ENCODE measurements around the gene RAMAC. TPM values are rescaled to one million over a fixed set of nuclear protein-coding genes. Genes with fewer than 3 reads are reported as not detected.
A peak's percentile ranks its signal among the peaks of the same experiment; 100 is the strongest.
"Not testable (repeated sequence)": the region's sequence is repeated elsewhere in the genome, so short reads cannot be mapped to it uniquely, and the experiment has no call there.

Gene RAMAC
- 26.1 and 27.3 TPM in 2 replicates for total RNA-seq

DNA sequence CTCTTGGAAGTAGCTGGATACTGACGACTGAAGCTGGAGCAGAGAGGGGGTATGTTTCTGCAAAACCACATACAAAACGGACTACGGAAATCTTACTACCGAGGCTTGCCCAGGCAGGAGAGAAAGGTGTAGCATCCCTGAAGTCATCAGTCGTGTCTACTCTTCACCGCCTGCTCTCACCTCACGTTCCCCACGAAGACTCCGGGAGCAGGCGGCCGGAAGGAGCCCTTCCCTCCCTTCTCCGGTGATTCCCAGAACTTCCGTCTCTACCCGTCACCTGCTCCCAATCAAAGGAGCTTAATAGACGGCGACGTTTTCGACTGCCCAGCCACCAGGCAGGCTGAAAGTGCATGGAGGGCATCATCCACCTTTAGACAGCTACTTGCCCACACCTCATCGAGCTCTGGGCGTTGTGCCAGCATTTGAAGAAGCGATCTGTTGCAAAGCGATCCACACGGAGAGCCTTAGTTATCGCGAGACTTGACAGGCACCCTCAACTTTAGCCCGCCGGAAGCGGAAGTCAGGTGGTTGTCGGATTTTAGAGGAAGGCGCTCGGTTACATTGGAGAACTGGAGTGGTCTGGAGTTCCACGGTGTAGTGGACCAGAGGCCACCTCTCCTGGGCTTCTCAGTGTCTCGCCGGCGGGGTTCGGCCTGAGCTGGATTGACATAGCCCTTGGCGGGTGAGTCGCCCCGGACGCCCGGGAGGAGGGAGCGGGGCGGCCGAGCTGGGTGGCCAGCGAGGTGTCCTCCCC lies at the start of gene RAMAC:
Gene RAMAC (plus strand): TSS at position 523 of the 754 bp plus-strand sequence. CDS start 2,809 bp downstream, outside the sequence.
- Mint-ChIP-seq H3K4me1 (ENCODE audit: low read depth) (peaks cover 25% of the 10 kb centered on the region), H3K27me3 (ENCODE audit: insufficient read depth) (no peaks in the 10 kb centered on the region), H3K27ac (peak within 1 kb of the TSS; percentile 73), H3K36me3 (ENCODE audit: low read depth) (peaks cover 27% of the 10 kb centered on the region), H3K4me3 (peak within 1 kb of the TSS; percentile 98), H3K9me3 (no peaks in the 10 kb centered on the region)
- peak; percentile 86 for DNase-seq (ENCODE audit: low spot score)
- intact Hi-C loops (cut with micrococcal nuclease) = loop anchor here (1.0 to 2.0 kb wide), 8 partner anchors 15 to 446 kb away; partner anchors contain the start of genes C15orf40 and RPS17

DNA sequence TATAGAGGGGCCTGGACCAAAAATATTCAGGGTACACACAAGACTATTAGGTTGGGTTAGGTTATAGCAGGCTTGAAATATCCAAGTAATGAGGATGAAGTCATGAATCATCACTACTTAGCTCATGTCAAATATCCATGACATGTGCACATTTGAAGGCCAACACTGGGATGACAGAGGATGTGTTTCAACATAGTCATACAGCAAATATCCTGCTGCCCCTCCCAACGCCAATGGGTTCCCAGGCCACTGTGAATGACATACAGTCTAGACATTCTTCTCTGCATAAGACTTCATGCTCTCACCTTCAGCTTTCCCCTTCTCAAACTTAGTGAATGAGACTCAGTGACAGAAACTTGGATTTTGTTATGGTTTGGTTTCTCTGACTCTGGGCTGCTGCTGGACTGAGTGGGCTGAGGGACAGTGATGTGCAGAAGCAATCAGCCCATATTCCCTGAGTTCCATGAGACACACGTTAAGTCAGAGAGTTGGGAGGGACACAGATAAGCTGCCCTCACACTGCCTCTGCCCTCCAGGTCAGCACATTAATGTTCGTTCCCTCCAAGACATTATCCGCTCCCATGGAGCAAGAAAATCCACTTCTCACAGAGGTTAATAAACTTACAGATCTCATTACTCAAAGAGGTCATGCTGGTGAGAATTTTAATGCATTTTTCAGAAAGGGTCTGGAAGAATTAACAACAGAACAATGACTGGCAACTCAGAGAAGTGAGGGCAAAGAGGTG lies 48.9 kb upstream of the RAMAC start:
- no peak for DNase-seq (ENCODE audit: low spot score)
- peaks cover 4% of the 10 kb centered on the region for H3K27me3 Mint-ChIP-seq (ENCODE audit: insufficient read depth)
- no peak overlapping the region for H3K4me3 Mint-ChIP-seq
- H3K36me3 Mint-ChIP-seq (ENCODE audit: low read depth) = no peaks in the 10 kb centered on the region
- intact Hi-C loops (cut with micrococcal nuclease) = no loop called here
- H3K4me1 Mint-ChIP-seq (ENCODE audit: low read depth) = peaks cover 20% of the 10 kb centered on the region
- H3K27ac Mint-ChIP-seq = no peak overlapping the region
- no peaks in the 10 kb centered on the region for H3K9me3 Mint-ChIP-seq

DNA sequence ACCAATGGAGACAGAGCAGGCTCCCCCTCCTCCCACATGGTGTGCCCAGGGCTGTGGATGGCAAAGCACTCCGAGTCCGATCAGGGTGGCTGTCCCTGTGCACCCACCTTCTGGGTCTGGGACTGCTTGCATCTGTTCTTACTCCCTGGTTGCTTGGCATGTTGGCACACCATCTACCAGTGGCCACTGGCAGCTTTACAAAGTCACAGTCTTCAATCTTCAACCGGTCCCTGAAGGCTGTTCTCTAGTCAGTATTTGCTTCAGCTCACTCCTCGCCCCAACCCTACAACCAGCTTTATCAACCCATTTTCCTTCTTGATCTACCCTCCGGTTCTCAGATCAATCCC lies 48.3 kb upstream of the RAMAC start:
- intact Hi-C loops (cut with micrococcal nuclease) = no loop called here
- H3K4me1 Mint-ChIP-seq (ENCODE audit: low read depth) = peaks cover 20% of the 10 kb centered on the region
- no peaks in the 10 kb centered on the region for H3K9me3 Mint-ChIP-seq
- H3K4me3 Mint-ChIP-seq = no peak overlapping the region
- no peak overlapping the region for H3K27ac Mint-ChIP-seq
- no peak for DNase-seq (ENCODE audit: low spot score)
- H3K27me3 Mint-ChIP-seq (ENCODE audit: insufficient read depth) = peaks cover 4% of the 10 kb centered on the region
- H3K36me3 Mint-ChIP-seq (ENCODE audit: low read depth) = no peaks in the 10 kb centered on the region

DNA sequence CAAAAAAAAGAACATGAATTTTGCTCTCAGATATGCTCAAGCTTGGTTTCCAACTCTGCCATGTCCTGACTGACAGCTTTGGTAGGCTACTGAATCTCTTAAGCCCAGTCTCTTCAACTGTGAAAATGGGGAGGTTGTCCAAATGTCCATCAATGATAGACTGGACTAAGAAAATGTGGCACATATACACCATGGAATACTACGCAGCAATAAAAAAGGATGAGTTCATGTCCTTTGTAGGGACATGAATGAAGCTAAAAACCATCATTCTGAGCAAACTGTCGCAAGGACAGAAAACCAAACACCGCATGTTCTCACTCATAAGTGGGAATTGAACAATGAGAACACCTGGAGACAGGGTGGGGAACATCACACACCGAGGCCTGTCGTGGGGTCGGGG lies 46.3 kb upstream of the RAMAC start:
- H3K27me3 Mint-ChIP-seq (ENCODE audit: insufficient read depth); H3K36me3 Mint-ChIP-seq (ENCODE audit: low read depth); H3K4me1 Mint-ChIP-seq (ENCODE audit: low read depth); H3K27ac Mint-ChIP-seq; DNase-seq (ENCODE audit: low spot score); intact Hi-C loops (cut with micrococcal nuclease); H3K9me3 Mint-ChIP-seq; H3K4me3 Mint-ChIP-seq: not testable (repeated sequence)

DNA sequence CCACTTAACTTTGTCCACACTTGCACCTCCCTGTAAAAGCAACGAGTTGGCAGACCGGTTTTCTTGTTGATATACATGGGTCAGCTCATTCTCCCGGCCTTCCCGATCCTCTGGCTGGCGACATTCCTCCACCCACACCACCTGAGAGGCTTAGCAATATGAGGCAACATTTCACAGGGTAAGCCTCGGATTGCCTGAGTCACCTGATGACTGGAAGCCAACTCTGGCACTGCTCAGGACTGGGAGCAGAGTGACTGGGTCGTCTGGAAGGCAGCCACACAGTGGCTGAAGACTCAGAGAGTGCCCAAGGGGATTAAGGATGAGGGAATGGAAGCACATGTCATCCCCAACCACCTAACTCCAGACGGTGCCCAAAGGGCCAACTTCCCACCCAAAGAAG lies 43.3 kb upstream of the RAMAC start:
- H3K4me1 Mint-ChIP-seq (ENCODE audit: low read depth) = no peaks in the 10 kb centered on the region
- intact Hi-C loops (cut with micrococcal nuclease) = no loop called here

DNA sequence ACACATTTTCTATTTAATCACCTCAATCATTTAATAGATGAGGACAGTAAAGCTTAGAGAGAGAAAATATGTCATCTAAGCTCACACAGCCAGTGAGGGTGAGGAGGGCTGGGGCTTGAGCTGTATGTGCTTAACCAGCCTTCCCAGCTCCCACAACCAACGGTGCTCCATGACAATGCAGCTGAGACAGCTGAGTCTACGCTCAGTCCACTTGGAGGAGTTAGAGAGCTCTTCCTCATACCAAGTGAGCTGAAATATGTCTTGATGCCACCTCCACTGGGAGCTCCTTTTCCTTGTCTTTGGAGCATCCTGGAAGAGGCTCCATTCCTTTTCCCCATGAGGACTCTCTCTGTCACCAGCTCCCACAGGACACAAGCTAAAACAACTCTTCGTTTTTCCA lies 42.8 kb upstream of the RAMAC start:
- DNase-seq (ENCODE audit: low spot score) = no peak
- Mint-ChIP-seq H3K36me3 (ENCODE audit: low read depth) (no peaks in the 10 kb centered on the region), H3K9me3 (no peaks in the 10 kb centered on the region), H3K4me1 (ENCODE audit: low read depth) (no peaks in the 10 kb centered on the region), H3K4me3 (no peak overlapping the region), H3K27me3 (ENCODE audit: insufficient read depth) (peaks cover 25% of the 10 kb centered on the region), H3K27ac (no peak overlapping the region)
- intact Hi-C loops (cut with micrococcal nuclease) = no loop called here

More for the DNA sequence above, 43.3 kb upstream of the RAMAC start:
- Mint-ChIP-seq H3K36me3 (ENCODE audit: low read depth) (no peaks in the 10 kb centered on the region), H3K4me3 (no peak overlapping the region), H3K9me3 (no peaks in the 10 kb centered on the region), H3K27me3 (ENCODE audit: insufficient read depth) (peaks cover 22% of the 10 kb centered on the region), H3K27ac (no peak overlapping the region)
- DNase-seq (ENCODE audit: low spot score) = no peak

DNA sequence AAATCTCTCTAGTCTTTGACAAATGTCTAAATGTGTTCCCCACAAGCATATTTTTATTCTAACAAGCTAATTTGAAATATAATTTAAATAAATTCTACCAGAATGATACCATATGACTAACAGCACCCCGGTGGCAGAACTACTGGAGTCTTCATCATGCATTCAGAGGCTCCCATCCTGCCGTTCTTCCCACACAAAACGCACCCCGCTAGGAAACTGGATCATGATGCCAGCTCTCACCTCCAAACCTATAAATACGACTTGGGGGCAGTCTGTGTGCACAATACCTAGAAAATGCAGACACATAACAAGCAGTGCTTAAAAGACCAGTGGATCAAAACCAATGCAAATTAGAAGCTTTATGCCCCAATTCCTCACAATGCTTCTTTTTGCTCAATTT lies 42.0 kb upstream of the RAMAC start:
- H3K36me3 Mint-ChIP-seq (ENCODE audit: low read depth) = no peaks in the 10 kb centered on the region
- H3K4me1 Mint-ChIP-seq (ENCODE audit: low read depth) = no peaks in the 10 kb centered on the region
- DNase-seq (ENCODE audit: low spot score) = no peak
- H3K27ac Mint-ChIP-seq = no peak overlapping the region
- H3K9me3 Mint-ChIP-seq = no peaks in the 10 kb centered on the region
- intact Hi-C loops (cut with micrococcal nuclease) = no loop called here
- no peak overlapping the region for H3K4me3 Mint-ChIP-seq
- H3K27me3 Mint-ChIP-seq (ENCODE audit: insufficient read depth) = peaks cover 23% of the 10 kb centered on the region

DNA sequence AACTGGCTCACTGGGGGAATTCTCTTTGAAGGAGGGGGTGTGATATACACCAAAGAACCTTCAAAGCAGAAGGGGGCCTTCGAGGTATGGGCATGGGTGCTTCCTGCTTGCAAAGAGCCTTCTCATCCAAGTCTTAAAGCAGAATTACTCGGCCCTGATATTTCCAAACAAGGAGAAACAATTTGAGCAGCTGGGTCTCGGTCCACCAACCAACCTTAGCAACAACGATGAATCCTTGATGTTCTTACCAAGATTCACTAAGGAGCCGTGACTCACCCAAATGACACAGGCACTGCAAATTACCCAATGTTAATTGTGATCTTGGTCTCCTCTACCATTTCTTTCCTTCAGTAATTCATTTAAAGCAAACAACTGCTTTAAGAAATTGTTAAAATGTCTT lies 41.2 kb upstream of the RAMAC start:
- H3K27me3 Mint-ChIP-seq (ENCODE audit: insufficient read depth) = peaks cover 23% of the 10 kb centered on the region
- DNase-seq (ENCODE audit: low spot score) = no peak
- H3K4me3 Mint-ChIP-seq = no peak overlapping the region
- H3K4me1 Mint-ChIP-seq (ENCODE audit: low read depth) = no peaks in the 10 kb centered on the region
- no peaks in the 10 kb centered on the region for H3K9me3 Mint-ChIP-seq
- intact Hi-C loops (cut with micrococcal nuclease) = no loop called here
- H3K27ac Mint-ChIP-seq = no peak overlapping the region
- H3K36me3 Mint-ChIP-seq (ENCODE audit: low read depth) = no peaks in the 10 kb centered on the region

DNA sequence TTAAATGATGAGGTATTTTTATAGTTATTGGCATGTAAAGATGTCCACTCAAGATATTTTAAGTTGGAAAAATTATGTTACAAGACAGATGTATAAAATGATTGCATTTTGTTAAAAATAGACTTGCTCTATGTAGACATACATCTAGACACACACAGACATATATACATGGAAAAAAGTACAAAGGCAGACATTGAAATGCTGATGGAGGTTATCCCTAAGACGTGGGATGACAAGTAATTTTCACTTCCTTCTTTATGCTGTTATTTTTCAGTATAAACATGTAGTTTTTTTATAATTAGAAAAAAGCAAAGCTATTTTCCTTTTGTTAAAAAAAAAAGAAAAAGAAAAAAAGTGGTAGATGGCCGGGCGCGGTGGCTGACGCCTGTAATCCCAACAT lies 40.7 kb upstream of the RAMAC start:
- intact Hi-C loops (cut with micrococcal nuclease) = no loop called here
- no peaks in the 10 kb centered on the region for H3K4me1 Mint-ChIP-seq (ENCODE audit: low read depth)
- H3K27ac Mint-ChIP-seq = no peak overlapping the region
- no peaks in the 10 kb centered on the region for H3K36me3 Mint-ChIP-seq (ENCODE audit: low read depth)
- H3K9me3 Mint-ChIP-seq = no peaks in the 10 kb centered on the region
- DNase-seq (ENCODE audit: low spot score) = no peak
- peaks cover 23% of the 10 kb centered on the region for H3K27me3 Mint-ChIP-seq (ENCODE audit: insufficient read depth)
- no peak overlapping the region for H3K4me3 Mint-ChIP-seq

DNA sequence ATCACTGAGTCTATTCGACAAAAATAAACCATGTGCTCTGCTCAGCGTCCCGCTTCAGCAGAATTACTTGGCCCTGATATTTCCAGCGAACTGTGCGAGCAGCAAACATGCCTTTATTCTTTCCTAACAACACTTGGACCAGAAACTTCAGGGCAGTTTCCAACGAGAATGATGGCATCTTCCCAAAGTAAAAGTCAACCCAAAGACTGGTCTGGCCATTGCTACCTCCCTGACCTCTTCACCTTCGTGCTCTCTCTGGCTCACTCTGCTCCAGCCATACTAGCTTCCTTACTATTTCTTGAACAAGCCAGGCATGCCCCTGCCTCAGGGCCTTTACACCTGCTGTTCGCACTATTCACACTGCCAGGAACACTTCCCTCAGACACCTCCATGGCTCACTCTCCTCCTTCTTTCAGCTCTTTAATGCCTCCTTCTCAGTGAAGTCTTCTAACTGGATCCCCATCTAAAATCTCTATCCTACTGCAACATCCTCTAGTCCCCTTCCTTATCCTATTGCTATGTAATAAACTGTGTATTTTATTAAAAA lies 39.8 kb upstream of the RAMAC start:
- no peak overlapping the region for H3K4me3 Mint-ChIP-seq
- intact Hi-C loops (cut with micrococcal nuclease) = no loop called here
- peaks cover 23% of the 10 kb centered on the region for H3K27me3 Mint-ChIP-seq (ENCODE audit: insufficient read depth)
- no peaks in the 10 kb centered on the region for H3K4me1 Mint-ChIP-seq (ENCODE audit: low read depth)
- H3K9me3 Mint-ChIP-seq = no peaks in the 10 kb centered on the region
- no peak overlapping the region for H3K27ac Mint-ChIP-seq
- H3K36me3 Mint-ChIP-seq (ENCODE audit: low read depth) = no peaks in the 10 kb centered on the region
- no peak for DNase-seq (ENCODE audit: low spot score)

DNA sequence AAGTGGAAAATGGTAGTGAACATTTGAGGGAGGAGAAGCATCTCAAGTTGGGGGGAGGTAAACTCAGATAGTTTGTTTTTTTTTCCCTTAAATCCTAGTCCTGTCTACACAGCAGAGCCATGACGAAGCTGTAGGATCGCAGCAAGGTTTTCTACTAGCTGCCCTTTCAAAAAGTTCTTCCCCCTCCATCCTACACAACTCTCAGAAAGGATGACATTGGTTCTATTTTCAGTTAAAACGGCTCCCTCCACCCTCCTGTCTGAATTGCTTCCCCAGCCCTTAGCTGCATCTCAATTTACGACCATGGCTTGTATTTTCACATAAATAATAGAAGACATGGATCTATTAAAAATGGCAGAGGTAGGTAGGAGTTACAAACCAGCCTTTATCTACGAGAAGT lies 35.7 kb upstream of the RAMAC start:
- no peak for DNase-seq (ENCODE audit: low spot score)
- intact Hi-C loops (cut with micrococcal nuclease) = loop anchor here (1.0 kb wide), 4 partner anchors 16 to 139 kb away; partner anchors contain the start of gene RAMAC
- Mint-ChIP-seq H3K4me1 (ENCODE audit: low read depth) (no peaks in the 10 kb centered on the region), H3K27me3 (ENCODE audit: insufficient read depth) (peaks cover 20% of the 10 kb centered on the region), H3K27ac (no peak overlapping the region), H3K9me3 (no peaks in the 10 kb centered on the region), H3K36me3 (ENCODE audit: low read depth) (peaks cover 4% of the 10 kb centered on the region), H3K4me3 (no peak overlapping the region)

DNA sequence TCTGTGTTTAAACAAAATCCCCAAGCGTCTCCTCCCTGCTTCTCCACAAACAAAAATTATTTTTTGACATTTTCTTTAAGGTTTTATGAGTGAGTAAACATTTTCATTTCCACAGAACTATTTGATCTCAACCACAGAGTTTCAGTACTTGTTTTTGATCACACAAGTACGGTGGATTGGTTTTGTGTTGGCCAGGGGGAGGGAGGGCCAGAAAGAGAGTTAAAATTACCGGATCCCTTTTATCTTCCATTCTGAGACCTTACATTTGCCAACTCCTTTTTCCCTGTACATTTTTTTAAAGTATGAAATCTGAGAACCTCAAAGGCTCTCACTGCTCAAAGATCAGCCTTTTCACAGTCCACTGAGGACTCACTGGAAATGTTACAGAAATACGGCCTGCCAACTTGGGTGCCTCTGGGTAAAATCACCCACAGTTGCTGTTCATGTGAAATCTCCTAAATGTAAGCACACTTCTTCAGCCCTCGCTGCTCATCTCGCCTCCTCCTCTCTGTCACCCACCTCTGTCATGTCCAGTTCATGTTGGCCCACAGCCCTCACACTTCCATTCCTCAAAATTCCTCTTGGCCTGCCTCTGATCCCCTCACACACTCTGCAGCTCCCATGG lies 35.2 kb upstream of the RAMAC start:
- peaks cover 4% of the 10 kb centered on the region for H3K36me3 Mint-ChIP-seq (ENCODE audit: low read depth)
- no peak for DNase-seq (ENCODE audit: low spot score)
- H3K4me3 Mint-ChIP-seq = no peak overlapping the region
- H3K4me1 Mint-ChIP-seq (ENCODE audit: low read depth) = no peaks in the 10 kb centered on the region
- intact Hi-C loops (cut with micrococcal nuclease) = loop anchor here (1.0 kb wide), 4 partner anchors 15 to 140 kb away; partner anchors contain the start of gene RAMAC
- no peaks in the 10 kb centered on the region for H3K9me3 Mint-ChIP-seq
- peaks cover 22% of the 10 kb centered on the region for H3K27me3 Mint-ChIP-seq (ENCODE audit: insufficient read depth)
- no peak overlapping the region for H3K27ac Mint-ChIP-seq

Data from activated T-helper 1 cell treated with anti-CD3 and anti-CD28 coated beads, Interleukin-12 subunit alpha, Interleukin-12 subunit beta, Interleukin-2, Interleukin-4 antibody, amounts not matched to agents 30 ng/mL and 10 ng/mL and 1 ng/mL, durations not matched to agents 14 hours and 24 hours and 36 hours (primary cell).